Iris pigment epithelial cell (primary cell): Measurements from ENCODE around the gene PIGT.

ENCODE experiments used
- DNase-seq: peaks from one replicate; pipeline ENCODE4 v3.0.0-alpha.2; 2011; ENCODE audit warnings: low read depth

The PIGT gene

GRCh38 chr20:45415822-45416637 lies at the start of gene PIGT:
PIGT (plus strand) TSS chr20:45416141; CDS start chr20:45416157, 16 bp downstream.
- DNase-seq, result peak; percentile 80

- no peak for DNase-seq
These were observed 49.7 kb upstream of the PIGT start for GRCh38 chr20:45366192-45366591.

GRCh38 chr20:45366631-45367030 lies 49.3 kb upstream of the PIGT start:
- DNase-seq, result no peak

GRCh38 chr20:45367126-45367525 lies 48.8 kb upstream of the PIGT start:
- no peak for DNase-seq

GRCh38 chr20:45368221-45368980 lies 47.5 kb upstream of the PIGT start:
- DNase-seq, result no peak

GRCh38 chr20:45370571-45371160 lies 45.3 kb upstream of the PIGT start:
- DNase-seq, result no peak

GRCh38 chr20:45372241-45372640 lies 43.7 kb upstream of the PIGT start:
- DNase-seq, result no peak

GRCh38 chr20:45372646-45373352 lies 43.1 kb upstream of the PIGT start:
- DNase-seq, result no peak

GRCh38 chr20:45373353-45374100 lies 42.4 kb upstream of the PIGT start:
- DNase-seq, result peak; percentile 72

GRCh38 chr20:45374101-45374467 lies 41.9 kb upstream of the PIGT start:
- no peak for DNase-seq

GRCh38 chr20:45374966-45375365 lies 41.0 kb upstream of the PIGT start:
- no peak for DNase-seq

GRCh38 chr20:45377269-45377668 lies 38.7 kb upstream of the PIGT start:
- no peak for DNase-seq

- no peak for DNase-seq
These were observed 37.8 kb upstream of the PIGT start, which contains the start of gene TP53TG5 for GRCh38 chr20:45378191-45378590. TP53TG5 (minus strand) TSS chr20:45378325; CDS start chr20:45378236, 89 bp downstream.

GRCh38 chr20:45387274-45387673 lies 28.7 kb upstream of the PIGT start:
- no peak for DNase-seq

- DNase-seq, result no peak
These were observed 25.0 kb upstream of the PIGT start for GRCh38 chr20:45390931-45391330.

GRCh38 chr20:45391559-45391958 lies 24.4 kb upstream of the PIGT start:
- DNase-seq, result no peak

GRCh38 chr20:45392733-45393132 lies 23.2 kb upstream of the PIGT start:
- no peak for DNase-seq

- DNase-seq, result no peak
These were observed 21.5 kb upstream of the PIGT start for GRCh38 chr20:45394221-45395113.

- DNase-seq, result no peak
These were observed 20.9 kb upstream of the PIGT start for GRCh38 chr20:45395114-45395415.

GRCh38 chr20:45399018-45399417 lies 16.9 kb upstream of the PIGT start:
- DNase-seq, result no peak
